ENCODE measurements around the gene PPP5C.

The PPP5C gene

GRCh38 chr19:46408664-46409039, 61.8 kb downstream of the PPP5C start:
- Histone ChIP-seq H3K36me3 (ENCODE audit: control insufficient read depth, insufficient read depth, low read length) (no peaks in the 10 kb centered on the region), H3K4me3 (replicated peaks; ENCODE audit: low read depth, low read length) (no peak overlapping the region), H3K27me3 (replicated peaks; ENCODE audit: control insufficient read depth, insufficient read depth, low read length) (no peaks in the 10 kb centered on the region; the same call in none of the 2 replicates)
- no peak for DNase-seq (ENCODE audit: extremely low read depth, insufficient read length)
- TF ChIP-seq, protein P1, sequence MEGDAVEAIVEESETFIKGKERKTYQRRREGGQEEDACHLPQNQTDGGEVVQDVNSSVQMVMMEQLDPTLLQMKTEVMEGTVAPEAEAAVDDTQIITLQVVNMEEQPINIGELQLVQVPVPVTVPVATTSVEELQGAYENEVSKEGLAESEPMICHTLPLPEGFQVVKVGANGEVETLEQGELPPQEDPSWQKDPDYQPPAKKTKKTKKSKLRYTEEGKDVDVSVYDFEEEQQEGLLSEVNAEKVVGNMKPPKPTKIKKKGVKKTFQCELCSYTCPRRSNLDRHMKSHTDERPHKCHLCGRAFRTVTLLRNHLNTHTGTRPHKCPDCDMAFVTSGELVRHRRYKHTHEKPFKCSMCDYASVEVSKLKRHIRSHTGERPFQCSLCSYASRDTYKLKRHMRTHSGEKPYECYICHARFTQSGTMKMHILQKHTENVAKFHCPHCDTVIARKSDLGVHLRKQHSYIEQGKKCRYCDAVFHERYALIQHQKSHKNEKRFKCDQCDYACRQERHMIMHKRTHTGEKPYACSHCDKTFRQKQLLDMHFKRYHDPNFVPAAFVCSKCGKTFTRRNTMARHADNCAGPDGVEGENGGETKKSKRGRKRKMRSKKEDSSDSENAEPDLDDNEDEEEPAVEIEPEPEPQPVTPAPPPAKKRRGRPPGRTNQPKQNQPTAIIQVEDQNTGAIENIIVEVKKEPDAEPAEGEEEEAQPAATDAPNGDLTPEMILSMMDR (IDR thresholded peaks at IDR 0.05; ENCODE audit: insufficient read depth, low read length, poor library complexity, severe bottlenecking) = no peak

- no peak for DNase-seq (ENCODE audit: extremely low read depth, insufficient read length)
- TF ChIP-seq, protein P1 (IDR thresholded peaks at IDR 0.05; ENCODE audit: insufficient read depth, low read length, poor library complexity, severe bottlenecking) = no peak
- H3K27me3 ChIP-seq (replicated peaks; ENCODE audit: control insufficient read depth, insufficient read depth, low read length) = no peaks in the 10 kb centered on the region; the same call in none of the 2 replicates
- H3K36me3 ChIP-seq (ENCODE audit: control insufficient read depth, insufficient read depth, low read length) = no peaks in the 10 kb centered on the region
- H3K4me3 ChIP-seq (replicated peaks; ENCODE audit: low read depth, low read length) = no peak overlapping the region
Observed at GRCh38 chr19:46409191-46409590, 62.3 kb downstream of the PPP5C start.

DNA sequence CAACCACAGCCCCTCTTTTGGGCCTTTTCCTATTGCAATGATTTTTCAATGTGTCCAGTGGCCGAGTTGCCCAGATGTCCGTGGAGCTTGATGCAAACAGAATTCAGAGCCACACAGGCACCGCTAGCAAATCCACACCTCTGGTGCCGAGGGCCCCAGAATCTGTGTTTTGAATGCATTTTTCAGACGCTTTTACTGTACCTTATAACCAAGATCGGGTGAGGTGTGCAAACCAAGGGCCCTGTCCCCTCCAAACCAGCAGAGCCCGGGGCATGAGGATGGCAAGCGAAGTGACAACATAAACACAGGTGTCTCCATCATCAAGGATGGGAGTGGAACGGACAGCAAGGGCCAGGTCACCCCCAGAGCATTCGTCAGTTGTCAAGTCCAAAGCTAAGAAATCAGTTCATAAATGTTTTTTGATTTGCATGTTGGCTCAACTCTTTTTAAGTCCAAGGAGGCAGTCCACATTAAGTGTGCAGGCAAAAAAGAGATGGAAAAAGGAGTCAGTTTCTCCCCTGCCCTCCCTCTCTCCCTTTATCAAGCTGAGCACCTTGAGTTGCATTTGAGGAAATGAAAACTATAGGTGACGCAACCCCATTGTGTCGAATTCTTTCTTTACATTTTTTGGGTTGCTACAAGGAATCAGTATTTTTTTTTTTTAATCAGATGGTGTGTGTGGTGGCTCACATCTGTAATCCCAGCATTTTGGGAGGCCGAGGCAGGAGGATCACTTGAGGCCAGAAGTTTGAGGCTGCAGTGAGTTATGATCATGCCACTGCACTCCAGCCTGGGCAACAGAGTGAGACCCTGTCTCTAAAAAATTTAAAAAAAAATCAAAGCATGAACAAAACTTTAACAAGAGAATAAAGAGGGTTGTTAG, 63.6 kb downstream of the PPP5C start:
- no peaks in the 10 kb centered on the region for H3K36me3 ChIP-seq (ENCODE audit: control insufficient read depth, insufficient read depth, low read length)
- H3K27me3 ChIP-seq (replicated peaks; ENCODE audit: control insufficient read depth, insufficient read depth, low read length) = no peaks in the 10 kb centered on the region; the same call in none of the 2 replicates
- TF ChIP-seq, protein P1 (IDR thresholded peaks at IDR 0.05; ENCODE audit: insufficient read depth, low read length, poor library complexity, severe bottlenecking) = no peak
- DNase-seq (ENCODE audit: extremely low read depth, insufficient read length) = no peak
- no peak overlapping the region for H3K4me3 ChIP-seq (replicated peaks; ENCODE audit: low read depth, low read length)

GRCh38 chr19:46411088-46411924, 64.4 kb downstream of the PPP5C start:
- DNase-seq (ENCODE audit: extremely low read depth, insufficient read length) = no peak
- Histone ChIP-seq H3K4me3 (replicated peaks; ENCODE audit: low read depth, low read length) (no peak overlapping the region), H3K27me3 (replicated peaks; ENCODE audit: control insufficient read depth, insufficient read depth, low read length) (no peaks in the 10 kb centered on the region; the same call in none of the 2 replicates), H3K36me3 (ENCODE audit: control insufficient read depth, insufficient read depth, low read length) (no peaks in the 10 kb centered on the region)
- TF ChIP-seq, protein P1 (IDR thresholded peaks at IDR 0.05; ENCODE audit: insufficient read depth, low read length, poor library complexity, severe bottlenecking) = no peak

DNA sequence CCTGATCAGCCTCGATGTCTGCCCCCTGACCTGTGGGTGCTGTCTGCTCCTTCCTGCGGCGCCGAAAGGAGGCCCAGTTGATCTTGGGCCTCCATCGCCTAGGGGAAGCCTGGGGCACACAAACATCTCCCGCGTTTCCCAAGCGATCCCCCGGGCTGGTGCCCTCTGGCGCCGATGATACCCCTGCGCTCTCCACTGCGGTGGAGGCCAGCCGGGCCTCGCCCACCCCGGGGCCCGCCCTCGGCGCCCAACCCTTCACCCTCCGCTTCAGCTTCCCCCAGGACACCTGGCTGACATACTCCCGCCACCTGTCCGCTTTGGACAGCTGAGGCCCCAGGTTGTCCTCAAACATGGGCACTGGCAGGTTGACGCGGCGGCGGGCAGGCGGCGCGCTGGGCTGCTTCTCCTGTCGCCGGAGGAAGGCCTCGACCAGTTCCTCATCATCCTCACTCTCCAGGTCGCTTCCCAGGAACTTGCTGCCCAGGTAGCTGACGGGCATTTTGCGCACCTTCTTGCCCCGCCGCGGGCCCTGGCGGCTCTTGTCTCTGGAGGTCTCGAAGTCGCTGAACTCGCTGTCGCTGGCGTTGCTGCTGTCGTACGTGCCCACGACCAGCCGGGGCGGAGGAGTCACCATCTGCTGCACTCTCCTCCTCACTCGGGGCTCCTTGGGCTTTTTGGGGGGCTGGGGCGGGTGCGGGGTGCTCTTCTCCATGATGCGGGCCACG, 65.2 kb downstream of the PPP5C start:
- no peak for DNase-seq (ENCODE audit: extremely low read depth, insufficient read length)
- Histone ChIP-seq H3K4me3 (replicated peaks; ENCODE audit: low read depth, low read length) (no peak overlapping the region), H3K27me3 (replicated peaks; ENCODE audit: control insufficient read depth, insufficient read depth, low read length) (no peaks in the 10 kb centered on the region; the same call in none of the 2 replicates), H3K36me3 (ENCODE audit: control insufficient read depth, insufficient read depth, low read length) (no peaks in the 10 kb centered on the region)
- TF ChIP-seq, protein P1 (IDR thresholded peaks at IDR 0.05; ENCODE audit: insufficient read depth, low read length, poor library complexity, severe bottlenecking) = no peak
